Keratinocyte (primary cell): ENCODE results near the gene DENND1A.

Experiments used
- CTCF ChIP-seq, 3 experiments: IDR thresholded peaks in 1 of 3; conservative IDR thresholded peaks in 1 of 3; optimal IDR thresholded peaks in 1 of 3; 2 replicates in 2 of 3; 3 replicates in 1 of 3; pipeline versions ENCODE3 to v1.5.1; 2011; ENCODE audit warnings: low read length in 3 of 3, mild to moderate bottlenecking in 3 of 3, moderate library complexity in 2 of 3, control low read depth in 1 of 3, inconsistent platforms in 1 of 3; ENCODE audit not compliant: insufficient read depth in 2 of 3; ENCODE audit errors: extremely low read depth in 1 of 3
- EZH2 ChIP-seq: IDR thresholded peaks from one replicate; pipeline ENCODE4 v1.6.1; 2012; ENCODE audit warnings: inconsistent platforms, mild to moderate bottlenecking, low read length, moderate library complexity

GRCh38 chr9:123391233-123391632 lies 538.7 kb downstream of the DENND1A start:
- TF ChIP-seq EZH2 (no peak), CTCF (optimal IDR thresholded peaks at IDR 0.05 in 1 of 3, IDR thresholded peaks at IDR 0.05 in 1 of 3, conservative IDR thresholded peaks at IDR 0.05 in 1 of 3; ENCODE audit: extremely low read depth in 1 of 3, insufficient read depth in 2 of 3, low read length in 3 of 3) (no peak)
